CD14-positive monocyte (primary cell): ENCODE results near the gene SALL1. TPM values are rescaled to one million over a fixed set of nuclear protein-coding genes. Genes with fewer than 3 reads are reported as not detected.
A peak's percentile ranks its signal among the peaks of the same experiment; 100 is the strongest.

Source experiments
- DNase-seq, 3 donors: peaks; one replicate each; pipeline ENCODE4 v3.0.0-alpha.2; 2011 to 2022
- H2AFZ ChIP-seq: 2 replicates; pipeline ENCODE4 v1.6.0; 2012; ENCODE audit warnings: mild to moderate bottlenecking, low read depth, low read length, inconsistent platforms; ENCODE audit not compliant: insufficient read depth, poor library complexity, severe bottlenecking
- H3K27ac ChIP-seq, 2 donors: 1 replicate in 1 of 2; 2 replicates in 1 of 2; pipeline ENCODE4 v1.5.1; 2012 to 2013; ENCODE audit warnings: low read length in 2 of 2, control low read depth in 1 of 2, inconsistent platforms in 1 of 2, low read depth in 1 of 2, mild to moderate bottlenecking in 1 of 2
- H3K27me3 ChIP-seq, 2 donors: one replicate each; pipeline versions ENCODE4 v1.6.0 to v1.6.1; 2011 to 2013; ENCODE audit warnings: low read length in 2 of 2; ENCODE audit not compliant: control insufficient read depth in 2 of 2, insufficient read depth in 2 of 2
- H3K36me3 ChIP-seq, 2 donors: replicated peaks in 1 of 2; 1 replicate in 1 of 2; 2 replicates in 1 of 2; pipeline versions ENCODE4 v1.5.1 to v1.6.1; 2012 to 2013; ENCODE audit warnings: low read length in 2 of 2, control low read depth in 1 of 2, inconsistent platforms in 1 of 2, mild to moderate bottlenecking in 1 of 2; ENCODE audit not compliant: insufficient read depth in 2 of 2, control insufficient read depth in 1 of 2
- H3K4me1 ChIP-seq, 2 donors: 1 replicate in 1 of 2; 2 replicates in 1 of 2; pipeline versions ENCODE4 v1.5.1 to v1.6.1; 2012 to 2013; ENCODE audit warnings: low read length in 2 of 2, control low read depth in 1 of 2, inconsistent platforms in 1 of 2, mild to moderate bottlenecking in 1 of 2, moderate library complexity in 1 of 2; ENCODE audit not compliant: insufficient read depth in 2 of 2, control insufficient read depth in 1 of 2
- H3K4me2 ChIP-seq: replicated peaks from 2 replicates; pipeline ENCODE3; 2012; ENCODE audit warnings: low read length, moderate library complexity, mild to moderate bottlenecking; ENCODE audit not compliant: poor library complexity, severe bottlenecking; ENCODE audit errors: extremely low read depth
- H3K4me3 ChIP-seq, 3 experiments: fragments of 200-600 bp in 1 of 3; sonication (generic) in 1 of 3; replicated peaks in 1 of 3; 1 replicate in 2 of 3; 2 replicates in 1 of 3; pipeline ENCODE4 v1.5.1; 2011 to 2013; ENCODE audit warnings: low read length in 3 of 3, mild to moderate bottlenecking in 3 of 3, control low read depth in 2 of 3, low read depth in 2 of 3, inconsistent platforms in 1 of 3, moderate library complexity in 1 of 3
- H3K79me2 ChIP-seq: 2 replicates; pipeline ENCODE4 v1.6.0; 2012; ENCODE audit warnings: mild to moderate bottlenecking, control low read depth, inconsistent platforms, low read length, moderate library complexity; ENCODE audit not compliant: insufficient read depth
- H3K9ac ChIP-seq: 2 replicates; pipeline ENCODE4 v1.6.0; 2017; ENCODE audit warnings: low read length, mild to moderate bottlenecking; ENCODE audit not compliant: insufficient read depth, poor library complexity, severe bottlenecking
- H3K9me3 ChIP-seq, 2 donors: replicated peaks in 1 of 2; 1 replicate in 1 of 2; 2 replicates in 1 of 2; pipeline versions ENCODE4 v1.5.1 to v1.6.1; 2012 to 2013; ENCODE audit warnings: low read length in 2 of 2, control low read depth in 1 of 2; ENCODE audit not compliant: control insufficient read depth in 1 of 2, insufficient read depth in 1 of 2
- H4K20me1 ChIP-seq: 2 replicates; pipeline ENCODE4 v1.6.0; 2012; ENCODE audit warnings: mild to moderate bottlenecking, low read length, control low read depth, moderate library complexity; ENCODE audit not compliant: insufficient read depth
- H3K27ac Mint-ChIP-seq, 7 donors: one replicate each; pipeline ENCODE4 v1.8.0; 2020; ENCODE audit warnings: mild to moderate bottlenecking in 7 of 7, mixed read lengths in 7 of 7, moderate library complexity in 6 of 7, inconsistent platforms in 2 of 7
- H3K27me3 Mint-ChIP-seq, 3 donors: one replicate each; pipeline ENCODE4 v1.8.0; 2021 to 2022; ENCODE audit warnings: low read depth in 3 of 3, mild to moderate bottlenecking in 3 of 3, mixed read lengths in 3 of 3, moderate library complexity in 3 of 3, inconsistent platforms in 1 of 3
- H3K36me3 Mint-ChIP-seq, 2 donors: one replicate each; pipeline ENCODE4 v1.8.0; 2020; ENCODE audit warnings: mixed read lengths in 2 of 2, inconsistent platforms in 1 of 2, mild to moderate bottlenecking in 1 of 2
- H3K4me1 Mint-ChIP-seq: one replicate; pipeline ENCODE4 v1.8.0; 2020; ENCODE audit warnings: mild to moderate bottlenecking, mixed read lengths
- H3K4me3 Mint-ChIP-seq, 2 donors: one replicate each; pipeline ENCODE4 v1.8.0; 2020; ENCODE audit warnings: mild to moderate bottlenecking in 2 of 2, mixed read lengths in 2 of 2, moderate library complexity in 1 of 2
- H3K9me3 Mint-ChIP-seq, 7 donors: one replicate each; pipeline ENCODE4 v1.8.0; 2020 to 2022; ENCODE audit warnings: mixed read lengths in 7 of 7, mild to moderate bottlenecking in 6 of 7, moderate library complexity in 6 of 7, inconsistent platforms in 2 of 7
- WGBS: methylation state at CpG from one replicate; pipeline ENCODE4 v1.1.5; 2013; ENCODE audit warnings: missing lambda C conversion rate; ENCODE audit not compliant: insufficient coverage; 5-methylcytosine and 5-hydroxymethylcytosine counted together
- intact Hi-C, 2 donors: fragments of 100-400 bp; cut with micrococcal nuclease; formaldehyde crosslinking; loops; one replicate each; pipeline versions ENCODE4 v1.15.0 to v1.15.1; 2023
- polyA plus RNA-seq, 3 donors: library from polyadenylated mRNA; depleted of rRNA in 1 of 3; unstranded in 2 of 3; stranded (reverse) in 1 of 3; fragments of 300-500 nt in 2 of 3; fragments of >200 nt in 1 of 3; fragmentation: Illumina TruSeq in 2 of 3; gene quantifications; 1 replicate in 2 of 3; 2 replicates in 1 of 3; pipeline ENCODE4 v1.2.3, GENCODE V29; 2012 to 2021
- TF ChIP-seq, protein P1 (sequence below): fragments of 200-600 bp; IDR thresholded peaks from one replicate; pipeline ENCODE4 v1.8.0; 2022; ENCODE audit warnings: antibody characterized with exemption, mild to moderate bottlenecking

Gene SALL1
- polyA plus RNA-seq, 3 donors = not detected

DNA sequence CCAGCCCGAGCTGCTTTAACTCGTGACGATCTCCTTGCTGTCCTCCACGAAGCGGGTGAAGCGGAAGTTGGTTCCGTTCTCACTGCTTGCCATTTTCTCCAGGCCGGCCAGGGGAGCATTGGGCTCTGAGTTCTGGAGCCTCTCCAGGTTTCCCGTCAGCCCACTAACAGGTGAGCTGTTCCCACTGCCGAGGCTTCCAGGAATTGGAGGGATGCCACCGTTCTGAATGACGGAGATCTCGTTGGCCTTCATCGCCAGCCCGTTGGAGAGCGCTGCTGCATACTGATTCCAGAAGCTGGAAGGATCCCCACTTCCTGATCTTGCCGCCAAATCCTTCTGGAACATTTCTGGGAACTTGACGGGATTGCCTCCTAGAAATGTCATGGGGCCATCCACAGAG is 14.0 kb downstream of the SALL1 start:
- DNase-seq = no peak
- Mint-ChIP-seq H3K27me3 (peaks cover 40 to 55% (median 42%) of the 10 kb centered on the region in 3 donors), H3K27ac (no peak overlapping the region), H3K4me1 (no peaks in the 10 kb centered on the region), H3K36me3 (peaks cover 0 to 5% of the 10 kb centered on the region in 2 donors), H3K4me3 (peak overlapping the region in 1 of 2 donors; percentile 36), H3K9me3 (peaks cover 0 to 5% (median 2%) of the 10 kb centered on the region in 7 donors)
- 92% methylated on average over 18 of the region's 18 CpGs for WGBS
- Histone ChIP-seq H3K36me3 (no peaks in the 10 kb centered on the region), H3K27ac (no peak overlapping the region), H3K4me1 (no peaks in the 10 kb centered on the region), H3K27me3 (peaks cover 27 to 40% of the 10 kb centered on the region in 2 donors), H3K9me3 (no peaks in the 10 kb centered on the region), H3K4me3 (no peak overlapping the region), H4K20me1 (no peaks in the 10 kb centered on the region), H3K4me2 (no peak overlapping the region), H3K79me2 (no peaks in the 10 kb centered on the region), H2AFZ (no peak overlapping the region), H3K9ac (no peak overlapping the region)
- TF ChIP-seq, protein P1, sequence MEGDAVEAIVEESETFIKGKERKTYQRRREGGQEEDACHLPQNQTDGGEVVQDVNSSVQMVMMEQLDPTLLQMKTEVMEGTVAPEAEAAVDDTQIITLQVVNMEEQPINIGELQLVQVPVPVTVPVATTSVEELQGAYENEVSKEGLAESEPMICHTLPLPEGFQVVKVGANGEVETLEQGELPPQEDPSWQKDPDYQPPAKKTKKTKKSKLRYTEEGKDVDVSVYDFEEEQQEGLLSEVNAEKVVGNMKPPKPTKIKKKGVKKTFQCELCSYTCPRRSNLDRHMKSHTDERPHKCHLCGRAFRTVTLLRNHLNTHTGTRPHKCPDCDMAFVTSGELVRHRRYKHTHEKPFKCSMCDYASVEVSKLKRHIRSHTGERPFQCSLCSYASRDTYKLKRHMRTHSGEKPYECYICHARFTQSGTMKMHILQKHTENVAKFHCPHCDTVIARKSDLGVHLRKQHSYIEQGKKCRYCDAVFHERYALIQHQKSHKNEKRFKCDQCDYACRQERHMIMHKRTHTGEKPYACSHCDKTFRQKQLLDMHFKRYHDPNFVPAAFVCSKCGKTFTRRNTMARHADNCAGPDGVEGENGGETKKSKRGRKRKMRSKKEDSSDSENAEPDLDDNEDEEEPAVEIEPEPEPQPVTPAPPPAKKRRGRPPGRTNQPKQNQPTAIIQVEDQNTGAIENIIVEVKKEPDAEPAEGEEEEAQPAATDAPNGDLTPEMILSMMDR = no peak
- intact Hi-C loops = no loop called here

DNA sequence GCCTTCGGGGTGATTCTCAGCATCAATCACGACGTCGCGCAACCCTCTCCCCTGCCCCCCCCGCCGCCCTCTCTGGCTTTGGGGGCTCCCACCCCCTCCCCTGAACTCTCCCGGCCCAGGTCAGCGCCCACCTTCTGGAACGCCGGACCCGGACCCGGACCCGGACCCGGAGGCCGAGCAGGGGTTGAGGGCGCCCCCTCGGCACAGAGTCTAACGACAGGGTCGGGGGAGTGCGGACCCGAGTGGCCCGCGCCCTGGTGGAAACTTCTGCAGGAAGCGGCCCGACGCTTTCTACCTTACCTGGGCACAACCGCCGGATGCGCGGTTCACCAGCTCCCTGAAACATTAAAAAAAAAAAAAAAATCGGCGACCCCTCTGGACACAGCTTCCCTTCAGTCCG is 16.2 kb downstream of the SALL1 start:
- no peak overlapping the region for H3K27ac Mint-ChIP-seq
- Histone ChIP-seq H3K27me3 (peaks cover 32 to 47% of the 10 kb centered on the region in 2 donors), H3K27ac (no peak overlapping the region), H3K9me3 (no peaks in the 10 kb centered on the region), H3K9ac (no peak overlapping the region), H2AFZ (no peak overlapping the region), H3K4me2 (no peak overlapping the region), H3K4me3 (no peak overlapping the region), H3K36me3 (no peaks in the 10 kb centered on the region), H3K79me2 (no peaks in the 10 kb centered on the region), H4K20me1 (no peaks in the 10 kb centered on the region), H3K4me1 (no peaks in the 10 kb centered on the region)
- intact Hi-C loops = no loop called here
- TF ChIP-seq, protein P1 = no peak
- H3K4me1 Mint-ChIP-seq = no peaks in the 10 kb centered on the region
- peak overlapping the region in 1 of 2 donors; percentile 83 for H3K4me3 Mint-ChIP-seq
- peaks cover 0 to 5% of the 10 kb centered on the region in 2 donors for H3K36me3 Mint-ChIP-seq
- no peak for DNase-seq
- peaks cover 0 to 5% (median 2%) of the 10 kb centered on the region in 7 donors for H3K9me3 Mint-ChIP-seq
- WGBS = 22% methylated on average over 20 of the region's 34 CpGs
- peaks cover 47 to 58% (median 51%) of the 10 kb centered on the region in 3 donors for H3K27me3 Mint-ChIP-seq
